Endothelial cell of umbilical vein (primary cell): ENCODE measurements around the gene ADGRG2. TPM values are rescaled to one million over a fixed set of nuclear protein-coding genes. Genes with fewer than 3 reads are reported as not detected.

Experiments used
- BruUV-seq: library from RNA; stranded (reverse); fragments of 400-500 nt; replicated peaks from 2 replicates; lab custom pipeline; 2021; lab: Mats Ljungman, UMichigan
- CTCF ChIA-PET: fragments of 300-600, 350-600 bp; sonication (Branson Sonifier 250); formaldehyde crosslinking; loops from one replicate; lab custom pipeline; 2021; ENCODE audit warnings: antibody characterized with exemption, inconsistent platforms; lab: Charles Lee
- POLR2A ChIA-PET: fragments of 300-600, 350-600 bp; sonication (Branson Sonifier 250); formaldehyde crosslinking; loops from one replicate; lab custom pipeline; 2021; ENCODE audit warnings: antibody characterized with exemption, inconsistent platforms; lab: Charles Lee
- DNase-seq: peaks from one replicate; pipeline ENCODE4 v3.0.0-alpha.2; 2011; ENCODE audit warnings: low read depth, low spot score
- FAIRE-seq: peaks from 2 replicates; lab custom pipeline; 2011; peaks lifted over from hg19 to GRCh38; lab: Jason Lieb, UNC
- H2AFZ ChIP-seq: 2 replicates; pipeline ENCODE4 v1.6.0; 2012; ENCODE audit warnings: low read depth, low read length, control low read depth, inconsistent platforms
- H3K27ac ChIP-seq: 2 replicates; pipeline ENCODE4 v1.5.1; 2011; ENCODE audit warnings: low read depth, mild to moderate bottlenecking, control low read depth, low read length, moderate library complexity; ENCODE audit not compliant: insufficient read depth
- H3K27me3 ChIP-seq, 2 experiments: 2 replicates each; pipeline versions ENCODE4 v1.6.0 to v1.6.1; 2011; ENCODE audit warnings: low read length in 2 of 2, mixed read lengths in 1 of 2; ENCODE audit not compliant: control insufficient read depth in 2 of 2, insufficient read depth in 2 of 2
- H3K36me3 ChIP-seq, 2 experiments: 2 replicates in 1 of 2; 3 replicates in 1 of 2; pipeline ENCODE4 v1.5.1; 2011; ENCODE audit warnings: low read length in 2 of 2, mild to moderate bottlenecking in 1 of 2, moderate library complexity in 1 of 2; ENCODE audit not compliant: control insufficient read depth in 2 of 2, insufficient read depth in 2 of 2; ENCODE audit errors: extremely low read depth in 1 of 2
- H3K4me1 ChIP-seq: 3 replicates; pipeline ENCODE4 v1.5.1; 2011; ENCODE audit warnings: mild to moderate bottlenecking, low read length; ENCODE audit not compliant: control insufficient read depth, insufficient read depth; ENCODE audit errors: extremely low read depth
- H3K4me2 ChIP-seq: 2 replicates; pipeline ENCODE4 v1.6.1; 2011; ENCODE audit warnings: low read length, control low read depth, mixed read lengths; ENCODE audit not compliant: insufficient read depth
- H3K4me3 ChIP-seq, 3 experiments: fragments of 200-600 bp in 1 of 3; sonication (generic), shearing (Covaris generic) in 1 of 3; replicated peaks in 1 of 3; 2 replicates each; pipeline ENCODE4 v1.5.1; 2011 to 2016; ENCODE audit warnings: control low read depth in 3 of 3, low read length in 3 of 3, mild to moderate bottlenecking in 2 of 3, inconsistent platforms in 1 of 3, low read depth in 1 of 3, moderate library complexity in 1 of 3; ENCODE audit not compliant: insufficient read depth in 1 of 3
- H3K79me2 ChIP-seq: 2 replicates; pipeline ENCODE4 v1.6.0; 2012; ENCODE audit warnings: low read length, inconsistent platforms; ENCODE audit not compliant: control insufficient read depth, insufficient read depth
- H3K9ac ChIP-seq: replicated peaks from 2 replicates; pipeline ENCODE3; 2011; ENCODE audit warnings: low read length, control low read depth; ENCODE audit not compliant: insufficient read depth; ENCODE audit errors: extremely low read depth
- H3K9me1 ChIP-seq: replicated peaks from 3 replicates; pipeline ENCODE4 v1.6.0; 2011; ENCODE audit warnings: mild to moderate bottlenecking, low read length; ENCODE audit not compliant: control insufficient read depth, insufficient read depth; ENCODE audit errors: extremely low read depth
- H3K9me3 ChIP-seq: replicated peaks from 2 replicates; pipeline ENCODE4 v1.5.1; 2012; ENCODE audit warnings: low read length, inconsistent platforms; ENCODE audit not compliant: control insufficient read depth, insufficient read depth
- H4K20me1 ChIP-seq: replicated peaks from 2 replicates; pipeline ENCODE3; 2011; ENCODE audit warnings: mild to moderate bottlenecking, low read length; ENCODE audit not compliant: control insufficient read depth, insufficient read depth; ENCODE audit errors: extremely low read depth
- CTCF ChIP-seq, 2 donors: IDR thresholded peaks; 1 replicate in 1 of 2; 2 replicates in 1 of 2; pipeline ENCODE4 v1.5.1; 2011; ENCODE audit warnings: low read length in 2 of 2, mild to moderate bottlenecking in 2 of 2, moderate library complexity in 2 of 2, control low read depth in 1 of 2, inconsistent platforms in 1 of 2, low read depth in 1 of 2; ENCODE audit not compliant: insufficient read depth in 1 of 2; ENCODE audit errors: extremely low read depth in 1 of 2
- EZH2 ChIP-seq: IDR thresholded peaks from 2 replicates; pipeline ENCODE4 v1.6.1; 2012; ENCODE audit warnings: borderline replicate concordance, low read depth, mild to moderate bottlenecking, moderate library complexity, low read length, inconsistent platforms; ENCODE audit not compliant: severe bottlenecking
- FOS ChIP-seq: IDR thresholded peaks from 2 replicates; pipeline ENCODE4 v1.6.1; 2011; ENCODE audit warnings: mild to moderate bottlenecking, low read length, moderate library complexity, borderline replicate concordance; ENCODE audit not compliant: insufficient read depth
- GATA2 ChIP-seq: IDR thresholded peaks from 2 replicates; pipeline ENCODE4 v1.7.0; 2011; ENCODE audit warnings: low read depth, mild to moderate bottlenecking, moderate library complexity, mixed read lengths, low read length; ENCODE audit not compliant: insufficient read length, insufficient read depth
- JUN ChIP-seq: IDR thresholded peaks from 2 replicates; pipeline ENCODE4 v1.6.1; 2011; ENCODE audit warnings: borderline replicate concordance, low read depth; ENCODE audit not compliant: insufficient read length, insufficient read depth
- MAX ChIP-seq: IDR thresholded peaks from 2 replicates; pipeline ENCODE4 v1.6.1; 2011; ENCODE audit not compliant: insufficient read depth, insufficient read length
- MYC ChIP-seq: IDR thresholded peaks from one replicate; pipeline ENCODE4 v1.6.1; 2011; ENCODE audit warnings: mild to moderate bottlenecking, low read depth, low read length
- POLR2A ChIP-seq: IDR thresholded peaks from 2 replicates; pipeline ENCODE4 v1.6.1; 2012; ENCODE audit warnings: low read depth, mild to moderate bottlenecking, control low read depth, low read length
- POLR2AphosphoS5 ChIP-seq: IDR thresholded peaks from 2 replicates; pipeline ENCODE4 v1.6.1; 2012; ENCODE audit warnings: low read depth, mild to moderate bottlenecking, control low read depth, low read length, moderate library complexity; ENCODE audit not compliant: insufficient read depth
- dilution Hi-C: fragments of 300-500 bp; cut with MboI; formaldehyde crosslinking; loops from one replicate; pipeline ENCODE4 v1.15.0; 2019; ENCODE audit warnings: low sequenced_read_pairs; ENCODE audit not compliant: extremely low pct_ligation_motif_present
- intact Hi-C: fragments of 100-400 bp; cut with micrococcal nuclease; formaldehyde crosslinking; loops from one replicate; pipeline ENCODE4 v1.10.0; 2022
- polyA plus RNA-seq, 4 experiments: library from polyadenylated mRNA; depleted of rRNA in 3 of 4; stranded (reverse) in 3 of 4; unstranded in 1 of 4; fragments of >200 nt; gene quantifications; 2 replicates each; pipeline versions ENCODE4 v1.2.1 to v1.2.3, GENCODE V29; 2011 to 2012; ENCODE audit warnings: missing spikeins in 1 of 4
- total RNA-seq: library from RNA; stranded (reverse); gene quantifications from 2 replicates; pipeline ENCODE4 v1.2.3, GENCODE V29; 2021

Gene ADGRG2
- total and polyA plus RNA-seq, 2 donors (not counting 3 experiments of a cell fraction or from before 2014, with no cell fraction given) = not detected

- Histone ChIP-seq H2AFZ (no peak overlapping the region), H3K36me3 (no peaks in the 10 kb centered on the region), H3K9me3 (no peaks in the 10 kb centered on the region), H3K79me2 (no peaks in the 10 kb centered on the region), H3K27ac (no peak overlapping the region), H3K4me2 (no peak overlapping the region), H3K27me3 (no peaks in the 10 kb centered on the region), H3K9ac (no peak overlapping the region), H3K4me3 (no peak overlapping the region), H3K4me1 (no peaks in the 10 kb centered on the region), H4K20me1 (no peaks in the 10 kb centered on the region), H3K9me1 (no peaks in the 10 kb centered on the region)
- dilution Hi-C loops = no loop called here
- DNase-seq (no peak), FAIRE-seq (no peak)
- intact Hi-C loops = no loop called here
- ChIA-PET CTCF (no interaction called here), POLR2A (no interaction called here)
- no TSS peak for BruUV-seq
- TF ChIP-seq CTCF (IDR thresholded peaks at IDR 0.05; ENCODE audit: extremely low read depth in 1 of 2, insufficient read depth in 1 of 2, low read depth in 1 of 2, low read length in 2 of 2) (no peak), FOS (no peak), MAX (no peak), POLR2AphosphoS5 (no peak), MYC (no peak), EZH2 (no peak)
Observed at GRCh38 chrX:18946157-18946556, 176.1 kb downstream of the ADGRG2 start.

GRCh38 chrX:18945483-18945882 is 176.8 kb downstream of the ADGRG2 start:
- no peak overlapping the region for H3K4me3 ChIP-seq
- dilution Hi-C loops = no loop called here
- BruUV-seq = no TSS peak
- no peak overlapping the region for H3K4me2 ChIP-seq
- intact Hi-C loops = no loop called here
- no peak overlapping the region for H2AFZ ChIP-seq
- H3K27me3 ChIP-seq = no peaks in the 10 kb centered on the region
- CTCF ChIA-PET = no interaction called here
- DNase-seq (no peak), FAIRE-seq (no peak)
- TF ChIP-seq MAX = no peak
- TF ChIP-seq CTCF (IDR thresholded peaks at IDR 0.05; ENCODE audit: extremely low read depth in 1 of 2, insufficient read depth in 1 of 2, low read depth in 1 of 2, low read length in 2 of 2) = no peak
- no peak for TF ChIP-seq POLR2AphosphoS5
- TF ChIP-seq JUN = no peak
- no peak for TF ChIP-seq FOS
- TF ChIP-seq EZH2 = no peak
- TF ChIP-seq GATA2 = no peak
- no peak for TF ChIP-seq POLR2A
- no peak for TF ChIP-seq MYC
- H3K9me1 ChIP-seq = no peaks in the 10 kb centered on the region
- no peaks in the 10 kb centered on the region for H3K36me3 ChIP-seq
- H3K9ac ChIP-seq = no peak overlapping the region
- POLR2A ChIA-PET = no interaction called here
- H4K20me1 ChIP-seq = no peaks in the 10 kb centered on the region
- H3K4me1 ChIP-seq = no peaks in the 10 kb centered on the region
- no peaks in the 10 kb centered on the region for H3K9me3 ChIP-seq
- no peaks in the 10 kb centered on the region for H3K79me2 ChIP-seq
- H3K27ac ChIP-seq = no peak overlapping the region
